Activated CD4-positive, alpha-beta T cell treated with anti-CD3 and anti-CD28 coated beads, Interleukin-2, amount 10 ng/mL, durations not matched to agents 24 days and 14 days (primary cell): Measurements from ENCODE around the gene XAGE1A. TPM values are rescaled to one million over a fixed set of nuclear protein-coding genes. Genes with fewer than 3 reads are reported as not detected.
"Not testable (repeated sequence)": the region's sequence is repeated elsewhere in the genome, so short reads cannot be mapped to it uniquely, and the experiment has no call there.

Experiments
- DNase-seq: peaks from one replicate; pipeline ENCODE4 v3.0.0; 2022
- H3K27ac Mint-ChIP-seq: one replicate; pipeline ENCODE4 v1.8.0; 2022; ENCODE audit warnings: mild to moderate bottlenecking, mixed read lengths
- H3K27me3 Mint-ChIP-seq: one replicate; pipeline ENCODE4 v1.8.0; 2022; ENCODE audit warnings: mixed read lengths
- H3K36me3 Mint-ChIP-seq: one replicate; pipeline ENCODE4 v1.8.0; 2022; ENCODE audit warnings: low read depth, mild to moderate bottlenecking, mixed read lengths
- H3K4me1 Mint-ChIP-seq: one replicate; pipeline ENCODE4 v1.8.0; 2021; ENCODE audit warnings: mixed read lengths
- H3K4me3 Mint-ChIP-seq: one replicate; pipeline ENCODE4 v1.8.0; 2022; ENCODE audit warnings: mild to moderate bottlenecking, moderate library complexity, mixed read lengths
- H3K9me3 Mint-ChIP-seq: one replicate; pipeline ENCODE4 v1.8.0; 2021; ENCODE audit warnings: mixed read lengths
- intact Hi-C: fragments of 100-400 bp; cut with micrococcal nuclease; formaldehyde crosslinking; loops from one replicate; pipeline ENCODE4 v1.15.1; 2023
- total RNA-seq: library from RNA; stranded (reverse); gene quantifications from 2 replicates; pipeline ENCODE4 v1.2.3, GENCODE V29; 2022

Gene XAGE1A
- total RNA-seq, 1 donor from 2014 or later: not detected

GRCh38 chrX:52548769-52549168 is 53.2 kb downstream of the XAGE1A start:
- H3K4me3 Mint-ChIP-seq, H3K36me3 Mint-ChIP-seq, H3K4me1 Mint-ChIP-seq, H3K27ac Mint-ChIP-seq, H3K27me3 Mint-ChIP-seq, DNase-seq, H3K9me3 Mint-ChIP-seq, intact Hi-C loops: not testable (repeated sequence)

Other genes with a start within 250 kb of the XAGE1A start
- gene XAGE2, start 126.8 kb upstream of the XAGE1A start, total RNA-seq: not detected in 2 replicates
- gene XAGE1B, start 21.3 kb downstream of the XAGE1A start, total RNA-seq: not detected in 2 replicates
- not detected in 2 replicates for gene SSX7, start 159.1 kb downstream of the XAGE1A start, total RNA-seq
- gene SSX2, start 211.4 kb downstream of the XAGE1A start, total RNA-seq: not detected in 2 replicates